IgD-negative memory B cell (primary cell): ENCODE results near the gene ZFHX3. TPM values are rescaled to one million over a fixed set of nuclear protein-coding genes. Genes with fewer than 3 reads are reported as not detected.
"Not testable (repeated sequence)": the region's sequence is repeated elsewhere in the genome, so short reads cannot be mapped to it uniquely, and the experiment has no call there.

ENCODE experiments used
- H3K27ac Mint-ChIP-seq, 3 donors: one replicate each; pipeline ENCODE4 v1.8.0; 2020 to 2022; ENCODE audit warnings: mild to moderate bottlenecking in 3 of 3, mixed read lengths in 3 of 3, moderate library complexity in 1 of 3
- H3K27me3 Mint-ChIP-seq: one replicate; pipeline ENCODE4 v1.8.0; 2021; ENCODE audit warnings: mixed read lengths
- H3K36me3 Mint-ChIP-seq: one replicate; pipeline ENCODE4 v1.8.0; 2020; ENCODE audit warnings: mild to moderate bottlenecking, mixed read lengths
- H3K4me1 Mint-ChIP-seq, 3 donors: one replicate each; pipeline ENCODE4 v1.8.0; 2020 to 2022; ENCODE audit warnings: mixed read lengths in 3 of 3, mild to moderate bottlenecking in 1 of 3
- H3K4me3 Mint-ChIP-seq, 4 donors: one replicate each; pipeline ENCODE4 v1.8.0; 2020 to 2022; ENCODE audit warnings: mild to moderate bottlenecking in 4 of 4, mixed read lengths in 4 of 4, moderate library complexity in 3 of 4
- H3K9me3 Mint-ChIP-seq, 3 donors: one replicate each; pipeline ENCODE4 v1.8.0; 2020 to 2021; ENCODE audit warnings: mixed read lengths in 3 of 3, mild to moderate bottlenecking in 1 of 3
- polyA plus RNA-seq: library from polyadenylated mRNA; unstranded; fragments of 300-500 nt; fragmentation: Illumina TruSeq; gene quantifications from one replicate; pipeline ENCODE4 v1.2.3, GENCODE V29; 2021

Gene ZFHX3
- polyA plus RNA-seq, 1 donor from 2014 or later: 1.6 TPM

GRCh38 chr16:73074382-73074781 is 26.5 kb upstream of the ZFHX3 start:
- Mint-ChIP-seq H3K9me3 (no peaks in the 10 kb centered on the region), H3K4me1 (peaks cover 0 to 9% (median 4%) of the 10 kb centered on the region in 3 donors), H3K4me3 (no peak overlapping the region), H3K27me3 (peaks cover 23% of the 10 kb centered on the region), H3K36me3 (no peaks in the 10 kb centered on the region), H3K27ac (no peak overlapping the region)

- H3K36me3 Mint-ChIP-seq, H3K4me3 Mint-ChIP-seq, H3K4me1 Mint-ChIP-seq, H3K9me3 Mint-ChIP-seq, H3K27ac Mint-ChIP-seq: not testable (repeated sequence)
- H3K27me3 Mint-ChIP-seq: peaks cover 42% of the 10 kb centered on the region
Measured at GRCh38 chr16:73072051-73072450, 24.1 kb upstream of the ZFHX3 start.

- peak overlapping the region in 1 of 3 donors; percentile 43 for H3K27ac Mint-ChIP-seq
- peaks cover 0 to 9% (median 4%) of the 10 kb centered on the region in 3 donors for H3K4me1 Mint-ChIP-seq
- H3K9me3 Mint-ChIP-seq: no peaks in the 10 kb centered on the region
- H3K36me3 Mint-ChIP-seq: no peaks in the 10 kb centered on the region
- H3K4me3 Mint-ChIP-seq: peak overlapping the region in 3 of 4 donors; percentile 63 to 89 (median 63)
- peaks cover 42% of the 10 kb centered on the region for H3K27me3 Mint-ChIP-seq
Measured at GRCh38 chr16:73071131-73071940, 23.4 kb upstream of the ZFHX3 start.

GRCh38 chr16:73069581-73070262 is 21.8 kb upstream of the ZFHX3 start:
- peaks cover 57% of the 10 kb centered on the region for H3K27me3 Mint-ChIP-seq

GRCh38 chr16:73068541-73069401 is 20.8 kb upstream of the ZFHX3 start:
- H3K4me1 Mint-ChIP-seq: peaks cover 4 to 21% (median 6%) of the 10 kb centered on the region in 3 donors
- H3K4me3 Mint-ChIP-seq: peak overlapping the region in 1 of 4 donors; percentile 25
- H3K9me3 Mint-ChIP-seq: peaks cover 0 to 1% (median 0%) of the 10 kb centered on the region in 3 donors
- H3K36me3 Mint-ChIP-seq: no peaks in the 10 kb centered on the region
- H3K27me3 Mint-ChIP-seq: peaks cover 64% of the 10 kb centered on the region
- no peak overlapping the region for H3K27ac Mint-ChIP-seq

More at GRCh38 chr16:73069581-73070262, 21.8 kb upstream of the ZFHX3 start:
- Mint-ChIP-seq H3K9me3 (peaks cover 0 to 1% (median 0%) of the 10 kb centered on the region in 3 donors), H3K27ac (no peak overlapping the region), H3K4me1 (peaks cover under 1 to 15% (median 4%) of the 10 kb centered on the region in 3 donors), H3K4me3 (no peak overlapping the region), H3K36me3 (no peaks in the 10 kb centered on the region)

GRCh38 chr16:73067671-73068540 is 20.0 kb upstream of the ZFHX3 start:
- H3K36me3 Mint-ChIP-seq: no peaks in the 10 kb centered on the region
- peaks cover 4 to 25% (median 6%) of the 10 kb centered on the region in 3 donors for H3K4me1 Mint-ChIP-seq
- peaks cover 0 to 1% (median 0%) of the 10 kb centered on the region in 3 donors for H3K9me3 Mint-ChIP-seq
- no peak overlapping the region for H3K27ac Mint-ChIP-seq
- H3K27me3 Mint-ChIP-seq: peaks cover 71% of the 10 kb centered on the region
- no peak overlapping the region for H3K4me3 Mint-ChIP-seq

- peaks cover 8 to 30% (median 11%) of the 10 kb centered on the region in 3 donors for H3K4me1 Mint-ChIP-seq
- no peak overlapping the region for H3K27ac Mint-ChIP-seq
- H3K9me3 Mint-ChIP-seq: peaks cover 0 to 1% (median 0%) of the 10 kb centered on the region in 3 donors
- no peaks in the 10 kb centered on the region for H3K36me3 Mint-ChIP-seq
- H3K27me3 Mint-ChIP-seq: peaks cover 71% of the 10 kb centered on the region
- no peak overlapping the region for H3K4me3 Mint-ChIP-seq
Measured at GRCh38 chr16:73066927-73067670, 19.2 kb upstream of the ZFHX3 start.

- peak overlapping the region in 1 of 3 donors; percentile 23 for H3K27ac Mint-ChIP-seq
- peak overlapping the region in 1 of 4 donors; percentile 68 for H3K4me3 Mint-ChIP-seq
Measured at GRCh38 chr16:73066331-73066926, 18.5 kb upstream of the ZFHX3 start.

GRCh38 chr16:73065632-73066330 is 17.9 kb upstream of the ZFHX3 start:
- H3K27ac Mint-ChIP-seq: peak overlapping the region in 1 of 3 donors; percentile 23
- peaks cover 62% of the 10 kb centered on the region for H3K27me3 Mint-ChIP-seq
- H3K4me3 Mint-ChIP-seq: peak overlapping the region in 2 of 4 donors; percentile 31 to 68
- H3K4me1 Mint-ChIP-seq: peaks cover 5 to 27% (median 11%) of the 10 kb centered on the region in 3 donors
- no peaks in the 10 kb centered on the region for H3K36me3 Mint-ChIP-seq
- peaks cover 0 to 1% (median 0%) of the 10 kb centered on the region in 3 donors for H3K9me3 Mint-ChIP-seq

More at GRCh38 chr16:73066331-73066926, 18.5 kb upstream of the ZFHX3 start:
- H3K4me1 Mint-ChIP-seq: peaks cover 8 to 30% (median 11%) of the 10 kb centered on the region in 3 donors
- H3K36me3 Mint-ChIP-seq: no peaks in the 10 kb centered on the region
- peaks cover 0 to 1% (median 0%) of the 10 kb centered on the region in 3 donors for H3K9me3 Mint-ChIP-seq
- peaks cover 65% of the 10 kb centered on the region for H3K27me3 Mint-ChIP-seq

- Mint-ChIP-seq H3K27me3 (peaks cover 60% of the 10 kb centered on the region), H3K4me3 (peak overlapping the region in 1 of 4 donors; percentile 31), H3K4me1 (peaks cover 5 to 22% (median 11%) of the 10 kb centered on the region in 3 donors), H3K36me3 (no peaks in the 10 kb centered on the region), H3K9me3 (peaks cover 0 to 1% (median 0%) of the 10 kb centered on the region in 3 donors), H3K27ac (no peak overlapping the region)
Measured at GRCh38 chr16:73064994-73065545, 17.1 kb upstream of the ZFHX3 start.

- Mint-ChIP-seq H3K27ac (peak overlapping the region in 2 of 3 donors; percentile 35 to 63), H3K27me3 (peaks cover 59% of the 10 kb centered on the region), H3K36me3 (no peaks in the 10 kb centered on the region), H3K9me3 (peaks cover 0 to 1% (median 0%) of the 10 kb centered on the region in 3 donors), H3K4me1 (peaks cover 7 to 25% (median 16%) of the 10 kb centered on the region in 3 donors), H3K4me3 (peak overlapping the region in 1 of 4 donors; percentile 51)
Measured at GRCh38 chr16:73064212-73064993, 16.5 kb upstream of the ZFHX3 start.
